ENCODE results near the gene DPY19L3.

DNA sequence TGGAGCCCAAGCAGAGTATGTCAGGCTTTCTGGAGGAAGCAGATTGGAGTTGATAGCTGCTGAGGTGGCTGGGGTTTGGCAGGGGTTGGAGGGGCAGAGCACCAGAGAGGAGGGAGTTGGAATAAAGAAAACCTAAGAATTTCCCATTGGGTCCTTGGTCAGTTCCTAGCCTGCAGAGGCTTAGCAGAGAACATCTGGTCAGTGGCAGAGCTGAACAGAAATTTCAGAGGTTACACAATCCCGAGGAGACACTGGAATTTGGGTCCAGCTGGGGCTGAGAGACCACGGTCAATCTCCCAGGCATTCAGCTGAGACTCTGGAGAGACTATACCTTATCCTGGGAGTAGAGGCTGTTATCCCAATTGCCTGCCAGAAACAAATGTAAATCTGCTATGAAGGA is 84.4 kb downstream of the DPY19L3 start:
- TF ChIP-seq MAX (IDR thresholded peaks at IDR 0.05; ENCODE audit: low read depth) (no peak), CTCF (IDR thresholded peaks at IDR 0.05) (no peak)

All from SK-N-SH (cell line).